HEK293 (cell line): ENCODE measurements around the gene PYCARD.

Experiments
- BCL6B ChIP-seq: fragments of 450-650 bp; formaldehyde crosslinking; IDR thresholded peaks from 2 replicates; pipeline ENCODE4 v1.5.1; 2017; ENCODE audit warnings: missing biosample characterization, missing genetic modification characterization
- GLI2 ChIP-seq: fragments of 450-650 bp; formaldehyde crosslinking; IDR thresholded peaks from 2 replicates; pipeline ENCODE4; 2017; ENCODE audit warnings: missing biosample characterization, missing genetic modification characterization, low read depth, borderline replicate concordance
- GLI4 ChIP-seq: fragments of 450-650 bp; formaldehyde crosslinking; IDR thresholded peaks from 2 replicates; pipeline ENCODE4 v1.5.1; 2016; ENCODE audit warnings: missing biosample characterization, missing genetic modification characterization
- KLF16 ChIP-seq: fragments of 450-650 bp; formaldehyde crosslinking; IDR thresholded peaks from 2 replicates; pipeline ENCODE4 v1.5.1; 2017; ENCODE audit warnings: missing biosample characterization, missing genetic modification characterization
- MEIS1 ChIP-seq: sonication (generic); formaldehyde crosslinking; IDR thresholded peaks from 2 replicates; pipeline ENCODE4 v1.8.1; 2022; ENCODE audit warnings: missing genetic modification reagents, mild to moderate bottlenecking, borderline replicate concordance
- SCRT1 ChIP-seq: fragments of 450-650 bp; formaldehyde crosslinking; IDR thresholded peaks from 2 replicates; pipeline ENCODE4 v1.5.1; 2016; ENCODE audit warnings: missing biosample characterization, missing genetic modification characterization, borderline replicate concordance
- SP7 ChIP-seq: fragments of 450-650 bp; formaldehyde crosslinking; IDR thresholded peaks from 2 replicates; pipeline ENCODE4 v1.5.1; 2016; ENCODE audit warnings: missing biosample characterization, missing genetic modification characterization
- ZBTB8A ChIP-seq: fragments of 450-650 bp; formaldehyde crosslinking; IDR thresholded peaks from 2 replicates; pipeline ENCODE4 v1.5.1; 2016; ENCODE audit warnings: missing biosample characterization, missing genetic modification characterization
- ZIC2 ChIP-seq: fragments of 450-650 bp; formaldehyde crosslinking; IDR thresholded peaks from 2 replicates; pipeline ENCODE4 v1.5.1; 2016; ENCODE audit warnings: missing biosample characterization, missing genetic modification characterization
- ZNF112 ChIP-seq: fragments of 450-650 bp; formaldehyde crosslinking; IDR thresholded peaks from 2 replicates; pipeline ENCODE4 v1.5.0; 2017; ENCODE audit warnings: missing biosample characterization, missing genetic modification characterization
- ZNF114 ChIP-seq: fragments of 450-650 bp; formaldehyde crosslinking; IDR thresholded peaks from 2 replicates; pipeline ENCODE4 v1.5.0; 2017; ENCODE audit warnings: missing biosample characterization, missing genetic modification characterization
- ZNF133 ChIP-seq: fragments of 450-650 bp; formaldehyde crosslinking; IDR thresholded peaks from 2 replicates; pipeline ENCODE4 v1.5.1; 2016; ENCODE audit warnings: missing biosample characterization, missing genetic modification characterization
- ZNF155 ChIP-seq: fragments of 450-650 bp; formaldehyde crosslinking; IDR thresholded peaks from 2 replicates; pipeline ENCODE4 v1.5.1; 2016; ENCODE audit warnings: missing biosample characterization, missing genetic modification characterization
- ZNF157 ChIP-seq: fragments of 450-650 bp; formaldehyde crosslinking; IDR thresholded peaks from 2 replicates; pipeline ENCODE4 v1.5.1; 2016; ENCODE audit warnings: missing biosample characterization, missing genetic modification characterization
- ZNF223 ChIP-seq: fragments of 450-650 bp; formaldehyde crosslinking; IDR thresholded peaks from 2 replicates; pipeline ENCODE4 v1.5.1; 2016; ENCODE audit warnings: missing biosample characterization, missing genetic modification characterization
- ZNF292 ChIP-seq: fragments of 450-650 bp; formaldehyde crosslinking; IDR thresholded peaks from 2 replicates; pipeline ENCODE4 v1.5.1; 2016; ENCODE audit warnings: low read depth, missing biosample characterization, missing genetic modification characterization, borderline replicate concordance
- ZNF350 ChIP-seq: fragments of 450-650 bp; formaldehyde crosslinking; IDR thresholded peaks from 2 replicates; pipeline ENCODE4 v1.5.0; 2017; ENCODE audit warnings: missing biosample characterization, mild to moderate bottlenecking, missing genetic modification characterization
- ZNF366 ChIP-seq: fragments of 450-650 bp; formaldehyde crosslinking; conservative IDR thresholded peaks from 2 replicates; pipeline ENCODE4 v1.5.1; 2016; ENCODE audit warnings: missing biosample characterization, missing genetic modification characterization
- ZNF416 ChIP-seq: fragments of 450-650 bp; formaldehyde crosslinking; IDR thresholded peaks from 2 replicates; pipeline ENCODE4 v1.5.1; 2016; ENCODE audit warnings: missing biosample characterization, missing genetic modification characterization
- ZNF426 ChIP-seq: fragments of 450-650 bp; formaldehyde crosslinking; IDR thresholded peaks from 2 replicates; pipeline ENCODE4 v1.5.1; 2017; ENCODE audit warnings: missing biosample characterization, missing genetic modification characterization, mild to moderate bottlenecking, inconsistent platforms, moderate library complexity
- ZNF514 ChIP-seq: fragments of 450-650 bp; formaldehyde crosslinking; IDR thresholded peaks from 2 replicates; pipeline ENCODE4 v1.5.1; 2016; ENCODE audit warnings: missing biosample characterization, missing genetic modification characterization
- ZNF544 ChIP-seq: fragments of 450-650 bp; formaldehyde crosslinking; IDR thresholded peaks from 2 replicates; pipeline ENCODE4 v1.5.0; 2017; ENCODE audit warnings: missing biosample characterization, missing genetic modification characterization
- ZNF555 ChIP-seq: fragments of 450-650 bp; formaldehyde crosslinking; conservative IDR thresholded peaks from 2 replicates; pipeline ENCODE4 v1.5.1; 2017; ENCODE audit warnings: missing biosample characterization, mild to moderate bottlenecking, missing genetic modification characterization, inconsistent platforms
- ZNF560 ChIP-seq: fragments of 450-650 bp; formaldehyde crosslinking; IDR thresholded peaks from 2 replicates; pipeline ENCODE4 v1.5.1; 2017; ENCODE audit warnings: missing biosample characterization, missing genetic modification characterization, borderline replicate concordance
- ZNF600 ChIP-seq: fragments of 450-650 bp; formaldehyde crosslinking; IDR thresholded peaks from 2 replicates; pipeline ENCODE4 v1.5.1; 2016; ENCODE audit warnings: missing biosample characterization, missing genetic modification characterization
- ZNF629 ChIP-seq: fragments of 450-650 bp; formaldehyde crosslinking; IDR thresholded peaks from 2 replicates; pipeline ENCODE4 v1.5.1; 2017; ENCODE audit warnings: missing biosample characterization, missing genetic modification characterization
- ZNF776 ChIP-seq: fragments of 450-650 bp; formaldehyde crosslinking; IDR thresholded peaks from 2 replicates; pipeline ENCODE4 v1.5.0; 2017; ENCODE audit warnings: missing biosample characterization, missing genetic modification characterization, borderline replicate concordance
- ZNF785 ChIP-seq: fragments of 450-650 bp; formaldehyde crosslinking; IDR thresholded peaks from 2 replicates; pipeline ENCODE4 v1.5.1; 2016; ENCODE audit warnings: missing biosample characterization, missing genetic modification characterization
- ZNF830 ChIP-seq: fragments of 450-650 bp; IDR thresholded peaks from 2 replicates; pipeline ENCODE4 v1.5.0; 2018; ENCODE audit warnings: missing biosample characterization, missing genetic modification characterization, low read depth, mild to moderate bottlenecking, moderate library complexity
- ZSCAN23 ChIP-seq: fragments of 450-650 bp; formaldehyde crosslinking; IDR thresholded peaks from 2 replicates; pipeline ENCODE4 v1.5.1; 2016; ENCODE audit warnings: missing biosample characterization, missing genetic modification characterization
- TF ChIP-seq, protein P1 (sequence below): fragments of 450-650 bp; formaldehyde crosslinking; IDR thresholded peaks from 2 replicates; pipeline ENCODE4 v1.5.0; 2017; ENCODE audit warnings: missing biosample characterization, missing genetic modification characterization, borderline replicate concordance
- TF ChIP-seq, protein P2 (sequence below): fragments of 450-650 bp; IDR thresholded peaks from 2 replicates; pipeline ENCODE4 v1.5.1; 2018; ENCODE audit warnings: missing biosample characterization, missing genetic modification characterization
- TF ChIP-seq, protein P3 (sequence below): fragments of 450-650 bp; formaldehyde crosslinking; IDR thresholded peaks from 2 replicates; pipeline ENCODE4 v1.5.1; 2017; ENCODE audit warnings: missing biosample characterization, missing genetic modification characterization

Gene PYCARD

GRCh38 chr16:31215287-31216162, 13.0 kb upstream of the PYCARD start (continued):
- TF ChIP-seq, protein P1, sequence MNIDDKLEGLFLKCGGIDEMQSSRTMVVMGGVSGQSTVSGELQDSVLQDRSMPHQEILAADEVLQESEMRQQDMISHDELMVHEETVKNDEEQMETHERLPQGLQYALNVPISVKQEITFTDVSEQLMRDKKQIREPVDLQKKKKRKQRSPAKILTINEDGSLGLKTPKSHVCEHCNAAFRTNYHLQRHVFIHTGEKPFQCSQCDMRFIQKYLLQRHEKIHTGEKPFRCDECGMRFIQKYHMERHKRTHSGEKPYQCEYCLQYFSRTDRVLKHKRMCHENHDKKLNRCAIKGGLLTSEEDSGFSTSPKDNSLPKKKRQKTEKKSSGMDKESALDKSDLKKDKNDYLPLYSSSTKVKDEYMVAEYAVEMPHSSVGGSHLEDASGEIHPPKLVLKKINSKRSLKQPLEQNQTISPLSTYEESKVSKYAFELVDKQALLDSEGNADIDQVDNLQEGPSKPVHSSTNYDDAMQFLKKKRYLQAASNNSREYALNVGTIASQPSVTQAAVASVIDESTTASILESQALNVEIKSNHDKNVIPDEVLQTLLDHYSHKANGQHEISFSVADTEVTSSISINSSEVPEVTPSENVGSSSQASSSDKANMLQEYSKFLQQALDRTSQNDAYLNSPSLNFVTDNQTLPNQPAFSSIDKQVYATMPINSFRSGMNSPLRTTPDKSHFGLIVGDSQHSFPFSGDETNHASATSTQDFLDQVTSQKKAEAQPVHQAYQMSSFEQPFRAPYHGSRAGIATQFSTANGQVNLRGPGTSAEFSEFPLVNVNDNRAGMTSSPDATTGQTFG (tag by site-specific recombination) = no peak
- TF ChIP-seq ZNF426 (tag by site-specific recombination) = no peak
- no peak for TF ChIP-seq ZNF776 (tag by site-specific recombination)
- no peak for TF ChIP-seq ZNF785 (tag by site-specific recombination)
- TF ChIP-seq ZNF416 (tag by site-specific recombination) = no peak
- no peak for TF ChIP-seq ZNF292
- TF ChIP-seq, protein P2, sequence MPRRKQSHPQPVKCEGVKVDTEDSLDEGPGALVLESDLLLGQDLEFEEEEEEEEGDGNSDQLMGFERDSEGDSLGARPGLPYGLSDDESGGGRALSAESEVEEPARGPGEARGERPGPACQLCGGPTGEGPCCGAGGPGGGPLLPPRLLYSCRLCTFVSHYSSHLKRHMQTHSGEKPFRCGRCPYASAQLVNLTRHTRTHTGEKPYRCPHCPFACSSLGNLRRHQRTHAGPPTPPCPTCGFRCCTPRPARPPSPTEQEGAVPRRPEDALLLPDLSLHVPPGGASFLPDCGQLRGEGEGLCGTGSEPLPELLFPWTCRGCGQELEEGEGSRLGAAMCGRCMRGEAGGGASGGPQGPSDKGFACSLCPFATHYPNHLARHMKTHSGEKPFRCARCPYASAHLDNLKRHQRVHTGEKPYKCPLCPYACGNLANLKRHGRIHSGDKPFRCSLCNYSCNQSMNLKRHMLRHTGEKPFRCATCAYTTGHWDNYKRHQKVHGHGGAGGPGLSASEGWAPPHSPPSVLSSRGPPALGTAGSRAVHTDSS (tag by site-specific recombination) = no peak
- no peak for TF ChIP-seq SCRT1 (tag by site-specific recombination)
- no peak for TF ChIP-seq ZNF223 (tag by site-specific recombination)
- no peak for TF ChIP-seq ZSCAN23 (tag by site-specific recombination)
- no peak for TF ChIP-seq ZNF555 (tag by site-specific recombination)
- TF ChIP-seq, protein P3, sequence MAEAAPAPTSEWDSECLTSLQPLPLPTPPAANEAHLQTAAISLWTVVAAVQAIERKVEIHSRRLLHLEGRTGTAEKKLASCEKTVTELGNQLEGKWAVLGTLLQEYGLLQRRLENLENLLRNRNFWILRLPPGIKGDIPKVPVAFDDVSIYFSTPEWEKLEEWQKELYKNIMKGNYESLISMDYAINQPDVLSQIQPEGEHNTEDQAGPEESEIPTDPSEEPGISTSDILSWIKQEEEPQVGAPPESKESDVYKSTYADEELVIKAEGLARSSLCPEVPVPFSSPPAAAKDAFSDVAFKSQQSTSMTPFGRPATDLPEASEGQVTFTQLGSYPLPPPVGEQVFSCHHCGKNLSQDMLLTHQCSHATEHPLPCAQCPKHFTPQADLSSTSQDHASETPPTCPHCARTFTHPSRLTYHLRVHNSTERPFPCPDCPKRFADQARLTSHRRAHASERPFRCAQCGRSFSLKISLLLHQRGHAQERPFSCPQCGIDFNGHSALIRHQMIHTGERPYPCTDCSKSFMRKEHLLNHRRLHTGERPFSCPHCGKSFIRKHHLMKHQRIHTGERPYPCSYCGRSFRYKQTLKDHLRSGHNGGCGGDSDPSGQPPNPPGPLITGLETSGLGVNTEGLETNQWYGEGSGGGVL = no peak
- TF ChIP-seq ZNF133 (tag by site-specific recombination) = no peak
- TF ChIP-seq ZNF560 (tag by site-specific recombination) = no peak
- no peak for TF ChIP-seq ZNF114
- TF ChIP-seq ZNF830 (tag by site-specific recombination) = no peak
- no peak for TF ChIP-seq ZNF350 (tag by site-specific recombination)
- TF ChIP-seq ZNF629 = peak; percentile 29; the same call in 1 of the 2 replicates
- TF ChIP-seq SP7 (tag by site-specific recombination) = peak; percentile 58
- TF ChIP-seq ZNF157 = no peak
- TF ChIP-seq GLI4 = no peak
- TF ChIP-seq ZNF514 (tag by site-specific recombination) = no peak
- TF ChIP-seq ZNF600 (tag by site-specific recombination) = peak; percentile 96
- no peak for TF ChIP-seq ZNF366 (tag by site-specific recombination)
- TF ChIP-seq ZNF544 (tag by site-specific recombination) = no peak
- no peak for TF ChIP-seq ZIC2
- peak; percentile 59; the same call in 1 of the 2 replicates for TF ChIP-seq ZBTB8A
- TF ChIP-seq MEIS1 (CRISPR knock-in tag) = no peak
- no peak for TF ChIP-seq GLI2
- no peak for TF ChIP-seq KLF16
- TF ChIP-seq ZNF112 = no peak
- no peak for TF ChIP-seq BCL6B (tag by site-specific recombination)
- no peak for TF ChIP-seq ZNF155 (tag by site-specific recombination)
